ENCODE measurements around the gene SIPA1L3. TPM values are rescaled to one million over a fixed set of nuclear protein-coding genes. Genes with fewer than 3 reads are reported as not detected.
"Not testable (repeated sequence)": the region's sequence is repeated elsewhere in the genome, so short reads cannot be mapped to it uniquely, and the experiment has no call there.

SIPA1L3 gene
- polyA plus RNA-seq, 1 of the 3 experiments (the other 2 are of a cell fraction): 11.6 TPM

GRCh38 chr19:38071054-38071453 is 164.0 kb downstream of the SIPA1L3 start:
- H2AFZ ChIP-seq (ENCODE audit: low read depth); H3K27ac ChIP-seq (ENCODE audit: low read depth in 2 of 2, low read length in 1 of 2): not testable (repeated sequence)

GRCh38 chr19:38071647-38072046 is 164.6 kb downstream of the SIPA1L3 start:
- H3F3A ChIP-seq (replicated peaks; ENCODE audit: insufficient read depth): no peaks in the 10 kb centered on the region
- H3K79me2 ChIP-seq (ENCODE audit: insufficient read depth): peaks cover 13% of the 10 kb centered on the region; the same call in 1 of the 2 replicates
- no peak for TF ChIP-seq RCOR1 (IDR thresholded peaks at IDR 0.05; ENCODE audit: low read length)
- no peak for TF ChIP-seq MXI1 (IDR thresholded peaks at IDR 0.05; ENCODE audit: low read depth, low read length)
- no peak for TF ChIP-seq SMC3 (IDR thresholded peaks at IDR 0.05; ENCODE audit: low read depth, low read length)
- TF ChIP-seq GATA2 (CRISPR knock-in tag; IDR thresholded peaks at IDR 0.05): no peak
- TF ChIP-seq TCF12 (IDR thresholded peaks at IDR 0.05): no peak
- TF ChIP-seq GABPA (IDR thresholded peaks at IDR 0.05; ENCODE audit: low read depth): no peak
- no peak for TF ChIP-seq NRF1 (IDR thresholded peaks at IDR 0.05; ENCODE audit: low read depth, low read length)
- no peak for TF ChIP-seq TAF1 (IDR thresholded peaks at IDR 0.05; ENCODE audit: borderline replicate concordance, low read depth, low read length)
- no peaks in the 10 kb centered on the region for H4K20me1 ChIP-seq (ENCODE audit: insufficient read depth)
- peaks cover 0 to 5% of the 10 kb centered on the region in 2 experiments for H3K36me3 ChIP-seq (replicated peaks in 1 of 2; ENCODE audit: control insufficient read depth in 1 of 2, insufficient read depth in 2 of 2, low read length in 1 of 2)
- no peaks in the 10 kb centered on the region for H3K9me2 ChIP-seq
- CTCF ChIA-PET: no interaction called here
- no peaks in the 10 kb centered on the region for H3K9me3 ChIP-seq
- H3K4me1 ChIP-seq (ENCODE audit: control insufficient read depth in 1 of 2, insufficient read depth in 2 of 2, low read depth in 1 of 2, low read length in 1 of 2): peaks cover 0 to 7% of the 10 kb centered on the region in 2 experiments; a peak in 1 of 4 replicates
- no peak overlapping the region for H3K9ac ChIP-seq
- no peaks in the 10 kb centered on the region for H3K27me3 ChIP-seq (ENCODE audit: insufficient read depth)
- no peak for DNase-seq
- no peak overlapping the region for H3K4me2 ChIP-seq
- POLR2A ChIA-PET: no interaction called here
- H3K27ac ChIP-seq (ENCODE audit: low read depth in 2 of 2, low read length in 1 of 2): no peak overlapping the region
- 100% methylated on average over 5 of the region's 5 CpGs for WGBS (ENCODE audit: low lambda C conversion rate)
- H3K4me3 ChIP-seq (ENCODE audit: low read depth in 2 of 2, low read length in 1 of 2): no peak overlapping the region
- H2AFZ ChIP-seq (ENCODE audit: low read depth): no peak overlapping the region

More at GRCh38 chr19:38071054-38071453, 164.0 kb downstream of the SIPA1L3 start:
- H3F3A ChIP-seq (replicated peaks; ENCODE audit: insufficient read depth); H3K36me3 ChIP-seq (replicated peaks in 1 of 2; ENCODE audit: control insufficient read depth in 1 of 2, insufficient read depth in 2 of 2, low read length in 1 of 2); H3K27me3 ChIP-seq (ENCODE audit: insufficient read depth); H3K4me1 ChIP-seq (ENCODE audit: control insufficient read depth in 1 of 2, insufficient read depth in 2 of 2, low read depth in 1 of 2, low read length in 1 of 2); H4K20me1 ChIP-seq (ENCODE audit: insufficient read depth); H3K4me3 ChIP-seq (ENCODE audit: low read depth in 2 of 2, low read length in 1 of 2); POLR2A ChIA-PET; DNase-seq; H3K4me2 ChIP-seq; H3K9ac ChIP-seq; H3K9me3 ChIP-seq; H3K9me2 ChIP-seq: not testable (repeated sequence)
- CTCF ChIA-PET: interaction anchor here (1.2 kb wide), 1 partner anchor 169 kb away, joined by 4 read pairs; no protein-coding TSS in a partner anchor
- 97% methylated on average over 6 of the region's 6 CpGs for WGBS (ENCODE audit: low lambda C conversion rate)
- peaks cover 13% of the 10 kb centered on the region; the same call in 1 of the 2 replicates for H3K79me2 ChIP-seq (ENCODE audit: insufficient read depth)

- DNase-seq: no peak
- TF ChIP-seq FOXM1 (IDR thresholded peaks at IDR 0.05; ENCODE audit: low read depth) (no peak), TEAD4 (IDR thresholded peaks at IDR 0.05; ENCODE audit: borderline replicate concordance, insufficient read depth) (no peak), POLR2AphosphoS5 (IDR thresholded peaks at IDR 0.05; ENCODE audit: low read depth, low read length) (no peak), FOSL2 (IDR thresholded peaks at IDR 0.05; ENCODE audit: borderline replicate concordance, low read depth) (no peak), USF2 (IDR thresholded peaks at IDR 0.05; ENCODE audit: borderline replicate concordance, low read depth, low read length) (no peak), YY1 (IDR thresholded peaks at IDR 0.05; ENCODE audit: low read depth) (no peak), MEF2A (IDR thresholded peaks at IDR 0.05; ENCODE audit: borderline replicate concordance, low read depth) (no peak), EZH2phosphoT487 (IDR thresholded peaks at IDR 0.05; ENCODE audit: borderline replicate concordance, low read depth) (no peak), REST (IDR thresholded peaks at IDR 0.05; ENCODE audit: low read depth, low read length) (no peak)
Observed at GRCh38 chr19:38072776-38073750, 166.1 kb downstream of the SIPA1L3 start.

More at GRCh38 chr19:38072776-38073750, 166.1 kb downstream of the SIPA1L3 start:
- ChIA-PET CTCF (interaction anchor here (0.6 to 6.7 kb wide), 3 partner anchors 170 to 330 kb away, joined by 3 to 38 read pairs (median 4); partner anchors contain the start of gene FAM98C), POLR2A (no interaction called here)
- peaks cover 0 to 5% of the 10 kb centered on the region in 2 experiments for H3K36me3 ChIP-seq (replicated peaks in 1 of 2; ENCODE audit: control insufficient read depth in 1 of 2, insufficient read depth in 2 of 2, low read length in 1 of 2)
- 92% methylated on average over 18 of the region's 18 CpGs for WGBS (ENCODE audit: low lambda C conversion rate)
- H2AFZ ChIP-seq (ENCODE audit: low read depth): no peak overlapping the region
- H3K9ac ChIP-seq: no peak overlapping the region
- H3K79me2 ChIP-seq (ENCODE audit: insufficient read depth): peaks cover 17% of the 10 kb centered on the region; the same call in 1 of the 2 replicates
- H3K9me2 ChIP-seq: no peaks in the 10 kb centered on the region
- no peaks in the 10 kb centered on the region for H4K20me1 ChIP-seq (ENCODE audit: insufficient read depth)
- no peaks in the 10 kb centered on the region for H3K27me3 ChIP-seq (ENCODE audit: insufficient read depth)
- no peak overlapping the region for H3K4me3 ChIP-seq (ENCODE audit: low read depth in 2 of 2, low read length in 1 of 2)
- H3K27ac ChIP-seq (ENCODE audit: low read depth in 2 of 2, low read length in 1 of 2): no peak overlapping the region
- H3K9me3 ChIP-seq: no peaks in the 10 kb centered on the region
- no peaks in the 10 kb centered on the region for H3F3A ChIP-seq (replicated peaks; ENCODE audit: insufficient read depth)
- peaks cover 0 to 7% of the 10 kb centered on the region in 2 experiments; a peak in 1 of 4 replicates for H3K4me1 ChIP-seq (ENCODE audit: control insufficient read depth in 1 of 2, insufficient read depth in 2 of 2, low read depth in 1 of 2, low read length in 1 of 2)
- H3K4me2 ChIP-seq: no peak overlapping the region

All from SK-N-SH (cell line).